ENCODE measurements around the gene KIF4A.
"Not testable (repeated sequence)": the region's sequence is repeated elsewhere in the genome, so short reads cannot be mapped to it uniquely, and the experiment has no call there.

KIF4A gene

GRCh38 chrX:70289168-70289792 is 624 bp upstream of the KIF4A start:
- no peak for DNase-seq

DNA sequence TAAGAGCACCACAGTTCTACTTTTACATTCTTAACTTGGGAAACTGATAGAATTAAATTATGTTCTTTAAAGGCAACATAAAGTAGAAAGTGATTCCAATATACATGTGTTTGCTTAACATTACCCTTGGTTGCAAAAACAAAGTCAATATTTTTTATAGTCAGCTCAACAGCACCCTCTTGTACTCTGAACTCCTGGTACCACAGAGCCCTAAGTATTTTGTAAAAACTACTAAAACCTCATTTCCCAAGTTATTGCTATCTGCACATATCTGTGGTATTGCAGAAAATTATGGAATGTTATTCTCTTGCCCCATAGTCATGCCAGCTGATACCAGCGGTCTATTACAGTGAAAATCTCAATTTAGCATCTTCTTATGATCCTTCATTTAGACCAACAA is 2.9 kb downstream of the KIF4A start:
- no peak for DNase-seq

GRCh38 chrX:70293621-70294020 is 3.7 kb downstream of the KIF4A start:
- no peak for DNase-seq

DNA sequence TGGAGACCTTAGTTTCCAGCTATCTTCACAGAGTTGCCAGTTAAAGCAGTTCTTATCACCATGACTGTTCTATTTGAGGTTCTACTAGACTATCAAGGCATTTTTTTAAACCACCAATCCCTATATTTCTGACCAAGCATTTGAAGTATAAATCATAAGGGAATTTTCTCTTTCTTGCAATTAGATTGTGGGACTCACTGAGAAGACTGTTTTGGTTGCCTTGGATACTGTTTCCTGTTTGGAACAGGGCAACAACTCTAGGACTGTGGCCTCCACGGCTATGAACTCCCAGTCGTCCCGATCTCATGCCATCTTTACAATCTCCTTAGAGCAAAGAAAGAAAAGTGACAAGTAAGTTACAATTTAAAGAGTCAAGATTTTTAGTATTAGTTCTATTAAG is 11.8 kb downstream of the KIF4A start:
- no peak for DNase-seq

DNA sequence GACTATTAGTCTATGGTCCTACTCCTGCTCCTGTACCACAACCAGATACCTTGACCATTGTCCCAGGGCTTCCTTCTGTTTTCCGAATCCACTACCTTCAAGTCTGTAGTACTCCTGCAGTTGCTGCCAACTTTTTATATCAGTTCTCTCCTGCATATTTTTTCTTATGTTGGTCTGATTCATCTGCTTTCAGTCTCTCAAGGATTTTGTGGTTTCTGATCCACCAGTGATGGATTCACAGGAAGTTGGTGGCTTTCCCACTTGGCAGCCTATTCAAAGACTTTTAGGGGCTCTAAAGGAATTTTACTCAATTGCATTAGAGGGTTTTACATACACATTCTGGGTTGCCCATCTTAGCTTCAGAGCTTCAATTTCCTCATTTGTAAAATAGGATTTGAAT is 23.6 kb downstream of the KIF4A start:
- no peak for DNase-seq

- DNase-seq = no peak
Measured at GRCh38 chrX:70322784-70323183, 32.9 kb downstream of the KIF4A start.

GRCh38 chrX:70323628-70324027 is 33.7 kb downstream of the KIF4A start:
- not testable (repeated sequence) for DNase-seq

- no peak for DNase-seq
Measured at GRCh38 chrX:70324326-70324725, 34.4 kb downstream of the KIF4A start.

DNA sequence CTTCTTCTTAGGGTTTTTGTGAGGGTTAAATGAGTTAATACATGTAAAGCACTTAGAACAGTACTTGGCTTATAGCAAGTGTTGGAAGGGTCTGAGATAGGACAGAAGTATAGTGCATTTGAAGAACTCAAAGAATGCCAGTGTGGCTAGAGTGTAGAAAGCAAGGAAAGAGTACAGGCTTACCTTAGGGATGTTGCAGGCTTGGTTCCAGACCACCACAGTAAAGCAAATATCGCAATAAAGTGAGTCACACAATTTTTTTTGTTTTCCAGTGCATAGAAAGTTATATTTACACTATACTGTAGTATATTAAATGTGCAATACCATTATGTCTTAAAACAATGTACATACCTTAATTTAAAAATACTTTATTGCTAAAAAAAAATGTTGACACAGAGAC is 41.3 kb downstream of the KIF4A start:
- no peak for DNase-seq

DNA sequence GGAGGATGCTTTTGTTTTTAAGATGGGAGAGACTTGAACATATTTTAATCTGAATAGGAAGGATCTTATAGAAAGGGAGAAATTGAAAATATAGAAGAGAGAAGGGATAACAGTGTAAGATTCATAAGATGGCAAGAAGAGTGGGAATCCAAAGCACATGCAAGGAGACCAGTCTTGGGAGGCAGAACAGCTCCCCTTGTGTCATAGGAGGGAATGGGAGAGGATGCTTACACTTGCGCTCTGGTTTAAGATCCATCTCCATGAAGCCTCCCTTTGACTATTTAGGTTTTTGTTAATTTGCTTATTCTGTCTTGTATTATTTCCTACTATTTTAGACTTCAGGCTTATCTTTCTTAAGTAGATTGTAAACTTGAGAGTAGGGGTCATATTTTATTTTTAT is 42.7 kb downstream of the KIF4A start:
- no peak for DNase-seq

GRCh38 chrX:70336767-70337166 is 46.9 kb downstream of the KIF4A start:
- no peak for DNase-seq

- no peak for DNase-seq
Measured at GRCh38 chrX:70338290-70338689, 48.4 kb downstream of the KIF4A start.

DNA sequence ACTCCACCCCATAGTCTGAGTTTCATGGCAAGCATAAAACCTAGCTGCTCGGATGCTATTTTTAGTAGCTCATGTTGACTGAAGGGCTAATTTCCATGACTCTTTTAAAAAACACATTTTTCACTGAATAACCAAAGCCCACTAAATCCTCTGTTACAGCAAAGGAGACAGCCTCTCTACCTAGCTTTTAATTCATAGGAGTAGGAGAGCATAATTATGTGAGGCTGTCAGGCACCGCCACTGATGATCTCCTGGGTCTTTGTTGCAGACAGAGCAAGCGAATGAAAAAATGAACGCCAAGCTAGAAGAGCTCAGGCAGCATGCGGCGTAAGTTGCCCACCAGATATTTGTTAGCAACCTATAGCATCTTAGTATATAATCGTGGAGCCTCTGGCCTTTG is 53.5 kb downstream of the KIF4A start:
- DNase-seq = no peak

- no peak for DNase-seq
Measured at GRCh38 chrX:70346418-70347070, 56.6 kb downstream of the KIF4A start.

- DNase-seq = not testable (repeated sequence)
Measured at GRCh38 chrX:70348825-70349224, 58.9 kb downstream of the KIF4A start.

DNA sequence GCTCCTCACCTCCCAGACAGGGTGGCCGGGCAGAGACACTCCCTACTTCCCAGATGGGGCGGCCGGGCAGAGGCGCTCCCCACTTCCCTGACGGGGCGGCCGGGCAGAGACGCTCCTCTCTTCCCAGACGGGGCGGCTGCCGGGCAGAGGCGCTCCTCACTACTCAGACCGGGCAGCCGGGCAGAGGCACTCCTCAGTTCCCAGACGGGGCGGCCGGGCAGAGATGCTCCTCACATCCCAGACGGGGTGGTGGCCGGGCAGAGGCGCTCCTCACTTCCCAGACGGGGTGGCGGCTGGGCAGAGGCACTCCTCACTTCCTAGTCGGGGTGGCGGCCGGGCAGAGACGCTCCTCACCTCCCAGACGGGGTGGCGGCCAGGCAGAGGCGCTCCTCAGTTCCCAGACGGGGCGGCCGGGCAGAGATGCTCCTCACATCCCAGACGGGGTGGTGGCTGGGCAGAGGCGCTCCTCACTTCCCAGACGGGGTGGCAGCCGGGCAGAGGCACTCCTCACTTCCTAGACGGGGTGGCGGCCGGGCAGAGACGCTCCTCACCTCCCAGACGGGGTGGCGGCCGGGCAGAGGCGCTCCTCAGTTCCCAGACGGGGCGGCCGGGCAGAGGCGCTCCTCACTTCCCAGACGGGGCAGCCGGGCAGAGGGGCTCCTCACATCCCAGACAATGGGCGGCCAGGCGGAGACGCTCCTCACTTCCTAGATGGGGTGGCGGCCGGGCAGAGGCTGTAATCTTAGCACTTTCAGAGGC is 59.6 kb downstream of the KIF4A start:
- not testable (repeated sequence) for DNase-seq

GRCh38 chrX:70352496-70352895 is 62.6 kb downstream of the KIF4A start:
- DNase-seq = no peak

DNA sequence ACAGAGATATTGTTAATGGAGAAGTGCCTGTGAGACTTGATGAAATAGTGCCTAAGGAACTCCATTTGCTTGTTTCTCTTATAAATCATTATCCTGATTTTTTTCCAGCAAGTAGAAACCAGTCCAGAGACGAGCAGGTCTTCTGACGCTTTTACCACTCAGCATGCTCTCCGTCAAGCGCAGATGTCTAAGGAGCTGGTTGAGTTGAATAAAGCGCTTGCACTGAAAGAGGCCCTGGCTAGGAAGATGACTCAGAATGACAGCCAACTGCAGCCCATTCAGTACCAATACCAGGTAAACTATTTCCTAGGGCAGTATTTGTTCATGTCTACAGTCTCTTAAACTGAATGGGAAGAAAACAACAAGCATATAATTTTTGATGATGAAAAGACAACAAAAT is 63.6 kb downstream of the KIF4A start:
- DNase-seq = no peak

- DNase-seq = no peak
Measured at GRCh38 chrX:70354716-70355115, 64.8 kb downstream of the KIF4A start.

GRCh38 chrX:70359458-70359857 is 69.6 kb downstream of the KIF4A start:
- no peak for DNase-seq

DNA sequence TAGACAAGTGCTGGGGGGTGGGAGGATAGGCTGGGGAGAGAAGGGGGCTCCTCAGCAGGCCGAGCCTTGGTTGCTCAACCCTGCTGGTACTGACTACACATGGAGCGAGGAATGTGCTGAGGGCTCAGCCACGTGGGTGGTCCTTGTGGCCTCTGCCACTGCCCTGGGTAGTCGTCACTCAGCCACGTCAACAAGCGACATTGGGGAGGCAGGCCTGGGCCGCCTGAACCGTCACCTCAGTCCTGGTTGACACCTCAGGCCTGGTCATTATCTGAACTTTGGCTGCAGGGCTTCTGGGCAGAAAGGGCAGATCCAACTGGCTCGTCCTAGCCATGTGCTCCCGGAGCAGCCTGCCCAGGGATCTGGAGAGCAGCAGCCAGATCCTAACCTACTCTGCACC is 70.5 kb downstream of the KIF4A start:
- DNase-seq = no peak

GRCh38 chrX:70368731-70369130 is 78.8 kb downstream of the KIF4A start:
- DNase-seq = not testable (repeated sequence)

DNA sequence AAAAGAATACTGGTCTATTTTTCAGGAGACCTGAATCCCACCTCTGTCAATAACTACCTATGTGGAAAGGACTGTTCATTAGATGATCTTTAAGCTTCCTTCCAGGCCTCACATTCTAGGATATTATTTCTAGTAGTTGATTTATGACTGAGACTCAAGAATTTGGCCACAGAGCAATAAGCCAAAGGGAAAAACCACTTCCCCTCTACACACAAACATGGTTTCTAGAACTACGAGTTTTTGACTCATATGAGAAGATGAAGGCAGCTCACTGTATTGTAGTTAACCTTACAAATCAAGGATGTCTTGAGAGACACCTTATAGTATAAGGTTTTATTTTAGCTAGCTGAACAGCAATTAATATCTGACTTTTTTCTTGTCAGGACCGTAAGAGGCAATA is 96.3 kb downstream of the KIF4A start:
- no peak for DNase-seq

DNA sequence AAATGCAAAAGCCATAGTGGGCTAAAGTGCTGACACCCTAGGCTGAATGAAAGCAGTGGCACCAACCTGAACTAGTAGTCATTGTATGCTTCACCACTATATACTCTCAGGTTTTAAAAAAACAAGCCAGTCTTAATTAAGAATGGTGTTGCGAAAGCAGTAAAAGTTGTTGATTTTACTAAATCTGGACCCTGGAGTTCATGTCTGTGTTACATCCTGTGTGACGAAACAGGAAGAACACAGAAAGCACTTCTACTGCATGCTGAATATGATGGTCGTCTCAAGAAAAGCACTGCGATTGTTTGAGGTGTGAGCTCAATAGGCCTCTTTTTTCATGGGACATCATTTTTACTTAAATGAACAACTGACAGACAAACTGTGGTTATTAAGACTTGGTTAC is 109.0 kb downstream of the KIF4A start:
- DNase-seq = no peak
